HG03139 (cell line): ENCODE results near the gene DDX49.

Source experiments
- ATAC-seq: cut with Tn5 transposase; IDR thresholded peaks from one replicate; pipeline ENCODE4 v1.9.1; 2021; ENCODE audit not compliant: unreplicated experiment

Gene DDX49

GRCh38 chr19:18969931-18970659 is 50.6 kb downstream of the DDX49 start:
- ATAC-seq, result no peak

DNA sequence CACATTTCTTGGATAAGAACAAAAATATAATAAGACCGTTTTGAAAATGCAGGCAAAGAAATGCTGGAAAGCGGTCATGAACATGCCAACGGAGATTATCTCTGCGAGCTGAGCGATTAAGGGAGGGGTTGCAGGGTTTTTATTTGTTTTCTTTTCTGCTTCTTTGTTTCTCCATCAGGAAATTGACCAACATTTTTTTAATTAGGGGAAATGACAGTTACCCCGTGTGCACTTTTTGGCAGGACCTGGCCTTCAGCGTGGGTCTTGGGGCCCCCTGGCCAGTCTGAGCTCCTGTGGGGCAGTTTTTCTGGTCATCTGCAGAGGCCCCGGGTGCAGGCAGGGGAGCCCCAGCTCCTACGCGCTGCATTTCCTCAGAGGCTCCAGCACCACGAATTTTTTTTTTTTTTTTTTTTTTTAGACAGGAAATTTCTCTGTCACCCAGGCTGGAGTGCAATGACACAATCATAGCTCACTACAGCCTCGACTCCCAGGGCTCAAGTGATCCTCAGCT is 52.8 kb downstream of the DDX49 start:
- ATAC-seq, result no peak

GRCh38 chr19:18972851-18973250 is 53.3 kb downstream of the DDX49 start:
- no peak for ATAC-seq

GRCh38 chr19:18975011-18975410 is 55.5 kb downstream of the DDX49 start:
- ATAC-seq, result no peak

- ATAC-seq, result no peak
Observed at GRCh38 chr19:18975869-18976268, 56.4 kb downstream of the DDX49 start.
